ENCODE results near the gene SMIM35.

The SMIM35 gene

GRCh38 chr11:118056806-118057205 lies 30.0 kb downstream of the SMIM35 start:
- no peak for DNase-seq

- DNase-seq: no peak
Measured at GRCh38 chr11:118055966-118056365, 30.8 kb downstream of the SMIM35 start.

GRCh38 chr11:118054712-118055640 lies 31.8 kb downstream of the SMIM35 start:
- DNase-seq: no peak

- peak; percentile 15 for DNase-seq
Measured at GRCh38 chr11:118052581-118053206, 34.1 kb downstream of the SMIM35 start.

GRCh38 chr11:118051611-118052461 lies 34.9 kb downstream of the SMIM35 start:
- no peak for DNase-seq

- DNase-seq: no peak
Measured at GRCh38 chr11:118051136-118051610, 35.6 kb downstream of the SMIM35 start.

GRCh38 chr11:118050208-118050891 lies 36.4 kb downstream of the SMIM35 start:
- no peak for DNase-seq

GRCh38 chr11:118049771-118050170 lies 37.0 kb downstream of the SMIM35 start:
- no peak for DNase-seq

GRCh38 chr11:118048472-118049370 lies 38.0 kb downstream of the SMIM35 start:
- no peak for DNase-seq

- no peak for DNase-seq
Measured at GRCh38 chr11:118047749-118048148, 39.0 kb downstream of the SMIM35 start.

- DNase-seq: no peak
Measured at GRCh38 chr11:118046964-118047700, 39.6 kb downstream of the SMIM35 start.

GRCh38 chr11:118046051-118046963 lies 40.5 kb downstream of the SMIM35 start:
- peak; percentile 39 for DNase-seq

GRCh38 chr11:118045191-118045590 lies 41.6 kb downstream of the SMIM35 start:
- no peak for DNase-seq

GRCh38 chr11:118042796-118043195 lies 44.0 kb downstream of the SMIM35 start:
- no peak for DNase-seq

- DNase-seq: no peak
Measured at GRCh38 chr11:118042141-118042540, 44.6 kb downstream of the SMIM35 start.

GRCh38 chr11:118033443-118033842 lies 53.3 kb downstream of the SMIM35 start:
- DNase-seq: no peak

- no peak for DNase-seq
Measured at GRCh38 chr11:118028626-118029025, 58.1 kb downstream of the SMIM35 start.

GRCh38 chr11:118027694-118028093 lies 59.1 kb downstream of the SMIM35 start:
- no peak for DNase-seq

- no peak for DNase-seq
Measured at GRCh38 chr11:118021146-118021545, 65.6 kb downstream of the SMIM35 start.

- no peak for DNase-seq
Measured at GRCh38 chr11:118018401-118018800, 68.4 kb downstream of the SMIM35 start.
